Measurements from ENCODE around the gene FAM234B. TPM values are rescaled to one million over a fixed set of nuclear protein-coding genes. Genes with fewer than 3 reads are reported as not detected.

Gene FAM234B
- total and polyA plus RNA-seq, 2 of the 8 experiments (the other 6 are each of a cell fraction or from before 2014, with no cell fraction given), result 12.5 to 29.1 TPM

GRCh38 chr12:13128291-13128965, 84.2 kb downstream of the FAM234B start (continued):
- TF ChIP-seq MAFK (IDR thresholded peaks at IDR 0.05; ENCODE audit: low read depth, low read length) (no peak), SP1 (IDR thresholded peaks at IDR 0.05; ENCODE audit: low read depth, low read length) (no peak), TEAD4 (IDR thresholded peaks at IDR 0.05; ENCODE audit: low read depth, low read length) (no peak), ATF2 (IDR thresholded peaks at IDR 0.05; ENCODE audit: low read length) (no peak), RXRA (IDR thresholded peaks at IDR 0.05; ENCODE audit: insufficient read depth, low read depth, low read length) (no peak)
